Activated CD8-positive, alpha-beta memory T cell treated with anti-CD3 and anti-CD28 coated beads for 48 hours (primary cell): ENCODE results near the gene RPL15.

Experiments used
- DNase-seq, 3 experiments: peaks; one replicate each; pipeline ENCODE4 v3.0.0-alpha.2; 2020; ENCODE audit warnings: low read depth in 2 of 3, low spot score in 2 of 3

The RPL15 gene

GRCh38 chr3:23926736-23927135 is 9.8 kb downstream of the RPL15 start:
- DNase-seq, result no peak

GRCh38 chr3:23928524-23928923 is 11.6 kb downstream of the RPL15 start:
- DNase-seq, result no peak

- no peak for DNase-seq
These were observed 14.7 kb downstream of the RPL15 start for GRCh38 chr3:23931597-23931996.

- no peak for DNase-seq
These were observed 15.6 kb downstream of the RPL15 start for GRCh38 chr3:23932571-23932970.

- DNase-seq, result no peak
These were observed 17.3 kb downstream of the RPL15 start for GRCh38 chr3:23934253-23934652.

GRCh38 chr3:23937296-23937695 is 20.4 kb downstream of the RPL15 start:
- DNase-seq, result no peak

GRCh38 chr3:23938688-23939087 is 21.8 kb downstream of the RPL15 start:
- DNase-seq, result no peak

GRCh38 chr3:23940775-23941174 is 23.8 kb downstream of the RPL15 start:
- no peak for DNase-seq

GRCh38 chr3:23941440-23941839 is 24.5 kb downstream of the RPL15 start:
- no peak for DNase-seq

- DNase-seq, result no peak
These were observed 25.6 kb downstream of the RPL15 start for GRCh38 chr3:23942546-23942945.

- DNase-seq, result no peak
These were observed 27.3 kb downstream of the RPL15 start for GRCh38 chr3:23944007-23944783.

GRCh38 chr3:23944861-23945662 is 28.1 kb downstream of the RPL15 start, which contains the start of gene NR1D2:
Gene NR1D2, plus strand, starts transcription at chr3:23945286. Its CDS starts 293 bp downstream, at chr3:23945579.
- DNase-seq, result peak; percentile 27 to 63 (median 41)

- DNase-seq, result no peak
These were observed 28.7 kb downstream of the RPL15 start for GRCh38 chr3:23945663-23945912.

- DNase-seq, result peak; percentile 89 to 96 (median 94)
These were observed 29.2 kb downstream of the RPL15 start for GRCh38 chr3:23945913-23946687.

- no peak for DNase-seq
These were observed 31.8 kb downstream of the RPL15 start for GRCh38 chr3:23948761-23949160.

GRCh38 chr3:23949784-23950183 is 32.9 kb downstream of the RPL15 start:
- no peak for DNase-seq

- no peak for DNase-seq
These were observed 33.4 kb downstream of the RPL15 start for GRCh38 chr3:23950293-23950692.

- no peak for DNase-seq
These were observed 35.7 kb downstream of the RPL15 start for GRCh38 chr3:23952646-23953045.

- no peak for DNase-seq
These were observed 36.6 kb downstream of the RPL15 start for GRCh38 chr3:23953523-23953922.

GRCh38 chr3:23954144-23954543 is 37.2 kb downstream of the RPL15 start:
- DNase-seq, result no peak

- no peak for DNase-seq
These were observed 39.8 kb downstream of the RPL15 start for GRCh38 chr3:23956701-23957100.
